Neural progenitor cell (in vitro differentiated cells): ENCODE data around the gene TEP1. TPM values are rescaled to one million over a fixed set of nuclear protein-coding genes. Genes with fewer than 3 reads are reported as not detected.

Source experiments
- DNase-seq: peaks from one replicate; pipeline ENCODE4 v3.0.0-alpha.2; 2016; ENCODE audit warnings: low spot score
- H2AFZ ChIP-seq: fragments of 200-600 bp; sonication (generic); replicated peaks from 2 replicates; pipeline ENCODE4 v1.6.1; 2016; ENCODE audit warnings: antibody characterized with exemption
- H3F3A ChIP-seq: fragments of 200-600 bp; sonication (generic); 2 replicates; pipeline ENCODE4 v1.6.1; 2016; ENCODE audit warnings: antibody characterized with exemption, low read depth
- H3K27ac ChIP-seq: fragments of 200-600 bp; sonication (generic); 2 replicates; pipeline ENCODE4 v1.5.1; 2016; ENCODE audit warnings: mild to moderate bottlenecking
- H3K27me3 ChIP-seq: fragments of 200-600 bp; sonication (generic); 2 replicates; pipeline ENCODE4 v1.6.1; 2016; ENCODE audit warnings: mild to moderate bottlenecking, moderate library complexity
- H3K36me3 ChIP-seq: fragments of 200-600 bp; sonication (generic); 2 replicates; pipeline ENCODE4 v1.5.1; 2016
- H3K4me1 ChIP-seq: fragments of 200-600 bp; sonication (generic); 2 replicates; pipeline ENCODE4 v1.6.1; 2016; ENCODE audit warnings: mixed run types
- H3K4me2 ChIP-seq: fragments of 200-600 bp; sonication (generic); 2 replicates; pipeline ENCODE4 v1.6.1; 2016
- H3K4me3 ChIP-seq: fragments of 200-600 bp; sonication (generic); 2 replicates; pipeline ENCODE4 v1.5.1; 2016
- H3K79me2 ChIP-seq: fragments of 200-600 bp; sonication (generic); 2 replicates; pipeline ENCODE4 v1.6.1; 2016; ENCODE audit warnings: low read depth
- H3K9ac ChIP-seq: fragments of 200-600 bp; sonication (generic); 2 replicates; pipeline ENCODE4 v1.6.1; 2016
- H3K9me3 ChIP-seq: fragments of 200-600 bp; sonication (generic); 2 replicates; pipeline ENCODE4 v1.5.1; 2016; ENCODE audit warnings: low read depth
- H4K20me1 ChIP-seq: fragments of 200-600 bp; sonication (generic); 2 replicates; pipeline ENCODE4 v1.6.1; 2016; ENCODE audit warnings: low read depth
- H3K27ac Mint-ChIP-seq: 3 replicates; pipeline ENCODE4 v1.8.0; 2021; ENCODE audit warnings: mixed read lengths
- H3K27me3 Mint-ChIP-seq: 2 replicates; pipeline ENCODE4 v1.8.0; 2022; ENCODE audit warnings: low read depth, mild to moderate bottlenecking, inconsistent platforms, moderate library complexity, mixed read lengths; ENCODE audit not compliant: insufficient read depth
- H3K36me3 Mint-ChIP-seq: 3 replicates; pipeline ENCODE4 v1.8.0; 2021; ENCODE audit warnings: mixed read lengths
- H3K4me1 Mint-ChIP-seq: 3 replicates; pipeline ENCODE4 v1.8.0; 2021; ENCODE audit warnings: mixed read lengths
- H3K4me3 Mint-ChIP-seq: 3 replicates; pipeline ENCODE4 v1.8.0; 2021; ENCODE audit warnings: mild to moderate bottlenecking, moderate library complexity, mixed read lengths
- H3K9me3 Mint-ChIP-seq: 3 replicates; pipeline ENCODE4 v1.8.0; 2020; ENCODE audit warnings: mixed read lengths
- EZH2 ChIP-seq: fragments of 200-600 bp; sonication (generic); IDR thresholded peaks from 2 replicates; pipeline ENCODE4 v1.6.1; 2017; ENCODE audit warnings: antibody characterized with exemption, mild to moderate bottlenecking, moderate library complexity
- EZH2phosphoT487 ChIP-seq: fragments of 200-600 bp; sonication (generic); IDR thresholded peaks from 2 replicates; pipeline ENCODE4 v1.6.1; 2017; ENCODE audit warnings: antibody characterized with exemption
- total RNA-seq: library from RNA; depleted of rRNA; stranded (reverse); fragments of >200 nt; gene quantifications from 2 replicates; pipeline ENCODE4 v1.2.3, GENCODE V29; 2015; ENCODE audit warnings: low replicate concordance
- TF ChIP-seq, protein P1 (sequence below): fragments of 200-600 bp; sonication (generic); IDR thresholded peaks from 2 replicates; pipeline ENCODE4 v1.5.1; 2017; ENCODE audit warnings: antibody characterized with exemption, mild to moderate bottlenecking

The TEP1 gene
- total RNA-seq, 1 donor from 2014 or later, result 19.8 TPM

DNA sequence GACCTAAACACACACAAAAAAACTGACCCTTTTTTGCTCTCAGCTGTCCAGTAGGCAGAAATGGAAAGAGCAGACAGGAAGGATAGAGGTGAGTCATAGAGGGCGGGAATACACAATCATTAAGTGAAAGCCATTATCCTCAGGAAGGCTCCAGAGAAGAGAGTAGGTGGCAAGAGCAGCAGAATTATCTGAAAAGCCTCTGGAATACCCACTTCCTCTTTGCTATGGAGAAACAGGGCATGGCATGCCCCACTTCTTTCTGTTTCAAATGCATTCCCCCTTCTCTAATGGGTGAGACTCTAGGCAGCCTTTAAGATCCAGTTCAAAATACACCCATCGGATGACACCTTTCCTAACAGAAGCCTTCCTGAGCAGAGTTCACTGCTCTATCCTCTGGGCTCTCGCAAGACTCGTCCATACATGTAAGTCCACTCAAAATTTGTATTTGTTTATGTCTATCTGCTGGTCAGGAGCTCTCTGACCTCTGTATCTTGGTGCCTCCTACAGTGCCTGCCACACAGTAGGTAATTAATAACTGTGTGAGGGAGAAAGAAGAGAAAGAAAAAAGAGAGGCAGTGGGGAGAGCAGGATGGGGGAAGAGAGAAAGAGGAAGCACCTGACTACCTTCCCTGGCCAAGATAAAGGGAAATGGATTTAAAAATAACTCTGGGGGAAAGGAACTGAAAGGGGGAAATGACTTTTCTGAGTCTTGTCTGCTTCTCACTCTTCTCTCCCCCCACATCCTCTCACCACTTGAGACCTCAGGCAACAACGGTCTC lies 14.1 kb upstream of the TEP1 start:
- Histone ChIP-seq H3K36me3 (no peaks in the 10 kb centered on the region), H2AFZ (no peak overlapping the region), H3K9me3 (no peaks in the 10 kb centered on the region), H3K27ac (no peak overlapping the region), H4K20me1 (no peaks in the 10 kb centered on the region), H3K4me1 (no peaks in the 10 kb centered on the region), H3K4me2 (no peak overlapping the region), H3K4me3 (no peak overlapping the region), H3F3A (no peaks in the 10 kb centered on the region), H3K9ac (no peak overlapping the region), H3K27me3 (no peaks in the 10 kb centered on the region), H3K79me2 (no peaks in the 10 kb centered on the region)
- H3K9me3 Mint-ChIP-seq, result no peaks in the 10 kb centered on the region
- no peaks in the 10 kb centered on the region for H3K4me1 Mint-ChIP-seq
- H3K27ac Mint-ChIP-seq, result no peak overlapping the region
- no peak overlapping the region for H3K4me3 Mint-ChIP-seq
- peaks cover 3% of the 10 kb centered on the region for H3K27me3 Mint-ChIP-seq
- TF ChIP-seq EZH2phosphoT487, result no peak
- TF ChIP-seq EZH2, result no peak
- TF ChIP-seq, protein P1, sequence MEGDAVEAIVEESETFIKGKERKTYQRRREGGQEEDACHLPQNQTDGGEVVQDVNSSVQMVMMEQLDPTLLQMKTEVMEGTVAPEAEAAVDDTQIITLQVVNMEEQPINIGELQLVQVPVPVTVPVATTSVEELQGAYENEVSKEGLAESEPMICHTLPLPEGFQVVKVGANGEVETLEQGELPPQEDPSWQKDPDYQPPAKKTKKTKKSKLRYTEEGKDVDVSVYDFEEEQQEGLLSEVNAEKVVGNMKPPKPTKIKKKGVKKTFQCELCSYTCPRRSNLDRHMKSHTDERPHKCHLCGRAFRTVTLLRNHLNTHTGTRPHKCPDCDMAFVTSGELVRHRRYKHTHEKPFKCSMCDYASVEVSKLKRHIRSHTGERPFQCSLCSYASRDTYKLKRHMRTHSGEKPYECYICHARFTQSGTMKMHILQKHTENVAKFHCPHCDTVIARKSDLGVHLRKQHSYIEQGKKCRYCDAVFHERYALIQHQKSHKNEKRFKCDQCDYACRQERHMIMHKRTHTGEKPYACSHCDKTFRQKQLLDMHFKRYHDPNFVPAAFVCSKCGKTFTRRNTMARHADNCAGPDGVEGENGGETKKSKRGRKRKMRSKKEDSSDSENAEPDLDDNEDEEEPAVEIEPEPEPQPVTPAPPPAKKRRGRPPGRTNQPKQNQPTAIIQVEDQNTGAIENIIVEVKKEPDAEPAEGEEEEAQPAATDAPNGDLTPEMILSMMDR, result no peak
- DNase-seq, result no peak
- H3K36me3 Mint-ChIP-seq, result no peaks in the 10 kb centered on the region

GRCh38 chr14:20424851-20425250 lies 11.6 kb upstream of the TEP1 start:
- Mint-ChIP-seq H3K9me3 (no peaks in the 10 kb centered on the region), H3K36me3 (no peaks in the 10 kb centered on the region), H3K4me1 (no peaks in the 10 kb centered on the region), H3K4me3 (no peak overlapping the region), H3K27me3 (peaks cover 2% of the 10 kb centered on the region), H3K27ac (no peak overlapping the region)
- no peaks in the 10 kb centered on the region for H3F3A ChIP-seq
- H3K79me2 ChIP-seq, result no peaks in the 10 kb centered on the region
- DNase-seq, result no peak
- H2AFZ ChIP-seq, result no peak overlapping the region
- no peaks in the 10 kb centered on the region for H4K20me1 ChIP-seq
- no peak for TF ChIP-seq EZH2phosphoT487
- TF ChIP-seq, protein P1, result no peak
- TF ChIP-seq EZH2, result no peak
- H3K27ac ChIP-seq, result no peak overlapping the region
- H3K4me2 ChIP-seq, result no peak overlapping the region
- H3K4me1 ChIP-seq, result no peaks in the 10 kb centered on the region
- no peaks in the 10 kb centered on the region for H3K9me3 ChIP-seq
- no peaks in the 10 kb centered on the region for H3K36me3 ChIP-seq
- no peak overlapping the region for H3K4me3 ChIP-seq
- no peaks in the 10 kb centered on the region for H3K27me3 ChIP-seq
- no peak overlapping the region for H3K9ac ChIP-seq

DNA sequence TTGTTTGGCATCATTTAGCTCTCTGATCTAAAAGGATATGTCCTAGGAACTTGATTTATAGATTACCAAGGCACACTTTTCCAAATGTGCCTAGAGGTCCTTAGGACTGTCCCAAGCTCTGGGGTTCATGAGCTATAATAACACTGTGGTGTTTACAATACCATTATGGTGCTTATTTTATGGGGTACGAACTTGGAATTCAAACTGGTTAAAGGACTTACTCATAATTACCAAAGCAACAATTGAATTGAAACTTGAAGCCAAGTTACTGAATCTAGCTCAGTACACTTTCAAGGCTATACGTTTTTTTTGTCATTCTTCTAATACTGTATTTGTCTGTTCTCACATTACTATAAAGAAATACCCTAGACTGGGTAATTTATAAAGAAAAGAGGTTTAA lies 9.6 kb upstream of the TEP1 start:
- TF ChIP-seq, protein P1, result no peak
- no peak for TF ChIP-seq EZH2
- TF ChIP-seq EZH2phosphoT487, result no peak
- no peak overlapping the region for H3K4me3 ChIP-seq
- H2AFZ ChIP-seq, result no peak overlapping the region
- H3K9ac ChIP-seq, result no peak overlapping the region
- Mint-ChIP-seq H3K36me3 (no peaks in the 10 kb centered on the region), H3K4me3 (no peak overlapping the region), H3K27me3 (peaks cover 1% of the 10 kb centered on the region), H3K9me3 (no peaks in the 10 kb centered on the region), H3K27ac (no peak overlapping the region), H3K4me1 (no peaks in the 10 kb centered on the region)
- H3K27me3 ChIP-seq, result no peaks in the 10 kb centered on the region
- no peaks in the 10 kb centered on the region for H3K9me3 ChIP-seq
- H3K4me1 ChIP-seq, result no peaks in the 10 kb centered on the region
- no peak overlapping the region for H3K4me2 ChIP-seq
- H3F3A ChIP-seq, result no peaks in the 10 kb centered on the region
- H3K27ac ChIP-seq, result no peak overlapping the region
- no peaks in the 10 kb centered on the region for H3K36me3 ChIP-seq
- no peaks in the 10 kb centered on the region for H3K79me2 ChIP-seq
- no peaks in the 10 kb centered on the region for H4K20me1 ChIP-seq
- DNase-seq, result no peak
